Measurements from ENCODE around the gene MS4A15. TPM values are rescaled to one million over a fixed set of nuclear protein-coding genes. Genes with fewer than 3 reads are reported as not detected.

MS4A15 gene
- total RNA-seq, 3 donors from 2014 or later (not counting 1 experiment from before 2014, with no cell fraction given): not detected

GRCh38 chr11:60775420-60775961 is 18.8 kb downstream of the MS4A15 start:
- H3K9me3 ChIP-seq (ENCODE audit: control insufficient read depth, insufficient read depth, low read length): no peaks in the 10 kb centered on the region
- Mint-ChIP-seq H3K27ac (no peak overlapping the region), H3K4me3 (no peak overlapping the region), H3K27me3 (ENCODE audit: low read depth in 2 of 2) (no peaks in the 10 kb centered on the region), H3K36me3 (no peaks in the 10 kb centered on the region), H3K4me1 (no peaks in the 10 kb centered on the region), H3K9me3 (no peaks in the 10 kb centered on the region)
- peaks cover 4% of the 10 kb centered on the region for H3K4me1 ChIP-seq (ENCODE audit: control insufficient read depth, insufficient read depth, low read length)
- peak; percentile 75 for TF ChIP-seq CTCF (IDR thresholded peaks at IDR 0.05)
- intact Hi-C loops (cut with micrococcal nuclease): no loop called here
- H3K27me3 ChIP-seq (ENCODE audit: control insufficient read depth, insufficient read depth, low read length): no peaks in the 10 kb centered on the region
- peak; percentile 62 to 92 for DNase-seq
- H3K36me3 ChIP-seq (ENCODE audit: control insufficient read depth, insufficient read depth, low read length): no peaks in the 10 kb centered on the region
- peak; percentile 85 to 97 (median 92) for ATAC-seq
- H3K27ac ChIP-seq (ENCODE audit: low read length): no peak overlapping the region
- WGBS (ENCODE audit: insufficient coverage): 20% methylated on average over 15 of the region's 15 CpGs
- no peak overlapping the region for H3K4me3 ChIP-seq (ENCODE audit: low read length)

- Mint-ChIP-seq H3K27ac (no peak overlapping the region), H3K9me3 (no peaks in the 10 kb centered on the region), H3K27me3 (ENCODE audit: low read depth in 2 of 2) (no peaks in the 10 kb centered on the region), H3K36me3 (no peaks in the 10 kb centered on the region), H3K4me3 (no peak overlapping the region), H3K4me1 (no peaks in the 10 kb centered on the region)
- no peak for ATAC-seq
- Histone ChIP-seq H3K4me1 (ENCODE audit: control insufficient read depth, insufficient read depth, low read length) (peaks cover 4% of the 10 kb centered on the region), H3K27me3 (ENCODE audit: control insufficient read depth, insufficient read depth, low read length) (no peaks in the 10 kb centered on the region), H3K9me3 (ENCODE audit: control insufficient read depth, insufficient read depth, low read length) (no peaks in the 10 kb centered on the region), H3K4me3 (ENCODE audit: low read length) (no peak overlapping the region), H3K36me3 (ENCODE audit: control insufficient read depth, insufficient read depth, low read length) (no peaks in the 10 kb centered on the region), H3K27ac (ENCODE audit: low read length) (no peak overlapping the region)
- whole genome bisulfite sequencing (ENCODE audit: insufficient coverage): 97% methylated on average over 3 of the region's 4 CpGs
- TF ChIP-seq CTCF (IDR thresholded peaks at IDR 0.05): no peak
- intact Hi-C loops (cut with micrococcal nuclease): no loop called here
- no peak for DNase-seq
Measured at GRCh38 chr11:60776167-60776566, 19.5 kb downstream of the MS4A15 start.

- ATAC-seq: no peak
- H3K27ac Mint-ChIP-seq: no peak overlapping the region
- WGBS (ENCODE audit: insufficient coverage): 65% methylated on average over 4 of the region's 4 CpGs
Measured at GRCh38 chr11:60777106-60777505, 20.4 kb downstream of the MS4A15 start.

More at GRCh38 chr11:60777106-60777505, 20.4 kb downstream of the MS4A15 start:
- Mint-ChIP-seq H3K27me3 (ENCODE audit: low read depth in 2 of 2) (no peaks in the 10 kb centered on the region), H3K36me3 (no peaks in the 10 kb centered on the region), H3K4me1 (no peaks in the 10 kb centered on the region), H3K4me3 (no peak overlapping the region), H3K9me3 (no peaks in the 10 kb centered on the region)
- Histone ChIP-seq H3K36me3 (ENCODE audit: control insufficient read depth, insufficient read depth, low read length) (no peaks in the 10 kb centered on the region), H3K27ac (ENCODE audit: low read length) (no peak overlapping the region), H3K27me3 (ENCODE audit: control insufficient read depth, insufficient read depth, low read length) (no peaks in the 10 kb centered on the region), H3K9me3 (ENCODE audit: control insufficient read depth, insufficient read depth, low read length) (no peaks in the 10 kb centered on the region), H3K4me1 (ENCODE audit: control insufficient read depth, insufficient read depth, low read length) (peaks cover 4% of the 10 kb centered on the region), H3K4me3 (ENCODE audit: low read length) (no peak overlapping the region)
- TF ChIP-seq CTCF (IDR thresholded peaks at IDR 0.05): no peak
- no peak for DNase-seq
- intact Hi-C loops (cut with micrococcal nuclease): no loop called here
